Liver (tissue), 9 donors: ENCODE measurements around the gene LITAFD. TPM values are rescaled to one million over a fixed set of nuclear protein-coding genes. Genes with fewer than 3 reads are reported as not detected.

Source experiments
- DNase-seq: peaks from one replicate; pipeline ENCODE4 v3.0.0-alpha.2; 2017; ENCODE audit warnings: low spot score
- H3K27ac ChIP-seq, 2 donors: one replicate each; pipeline ENCODE4 v1.7.0; 2013; ENCODE audit warnings: inconsistent platforms in 2 of 2, low read length in 2 of 2, control low read depth in 1 of 2, low read depth in 1 of 2, mild to moderate bottlenecking in 1 of 2
- H3K27me3 ChIP-seq, 4 donors: one replicate each; pipeline versions ENCODE4 v1.6.1 to v1.7.0; 2013; ENCODE audit warnings: low read length in 3 of 4, inconsistent platforms in 1 of 4, mild to moderate bottlenecking in 1 of 4, moderate library complexity in 1 of 4; ENCODE audit not compliant: control insufficient read depth in 4 of 4, insufficient read depth in 4 of 4
- H3K36me3 ChIP-seq, 4 donors: one replicate each; pipeline versions ENCODE4 v1.6.1 to v1.7.0; 2013; ENCODE audit warnings: low read length in 3 of 4, mild to moderate bottlenecking in 3 of 4, low read depth in 1 of 4, moderate library complexity in 1 of 4; ENCODE audit not compliant: control insufficient read depth in 4 of 4, insufficient read depth in 3 of 4
- H3K4me1 ChIP-seq, 4 donors: one replicate each; pipeline versions ENCODE4 v1.6.1 to v1.7.0; 2013; ENCODE audit warnings: low read length in 3 of 4, mild to moderate bottlenecking in 3 of 4, moderate library complexity in 1 of 4; ENCODE audit not compliant: control insufficient read depth in 4 of 4, insufficient read depth in 4 of 4
- H3K4me3 ChIP-seq, 3 donors: one replicate each; pipeline versions ENCODE4 v1.6.1 to v1.7.0; 2013; ENCODE audit warnings: low read length in 3 of 3, control low read depth in 1 of 3, low read depth in 1 of 3, mild to moderate bottlenecking in 1 of 3
- H3K9ac ChIP-seq, 2 donors: one replicate each; pipeline ENCODE4 v1.7.0; 2013; ENCODE audit warnings: low read length in 2 of 2, mild to moderate bottlenecking in 2 of 2, moderate library complexity in 2 of 2, control low read depth in 1 of 2, low read depth in 1 of 2
- H3K9me3 ChIP-seq, 4 donors: one replicate each; pipeline versions ENCODE4 v1.6.1 to v1.7.0; 2013; ENCODE audit warnings: low read length in 3 of 4; ENCODE audit not compliant: control insufficient read depth in 4 of 4
- CTCF ChIP-seq: fragments of 150-350 bp; IDR thresholded peaks from 2 replicates; pipeline ENCODE4 v1.5.1; 2017; ENCODE audit warnings: improper control_type of control experiment, low read depth, low read length; ENCODE audit not compliant: missing input control
- EGR1 ChIP-seq, 2 donors: IDR thresholded peaks; 2 replicates each; pipeline ENCODE4 v1.6.1; 2016 to 2018; ENCODE audit warnings: antibody characterized with exemption in 2 of 2, low read depth in 2 of 2
- FOXA1 ChIP-seq: IDR thresholded peaks from 2 replicates; pipeline ENCODE4 v1.6.1; 2016; ENCODE audit warnings: antibody characterized with exemption
- FOXA2 ChIP-seq: IDR thresholded peaks from 2 replicates; pipeline ENCODE4 v1.6.1; 2016; ENCODE audit warnings: antibody characterized with exemption
- GABPA ChIP-seq, 2 donors: IDR thresholded peaks in 1 of 2; conservative IDR thresholded peaks in 1 of 2; 2 replicates each; pipeline ENCODE4 v1.6.1; 2016; ENCODE audit warnings: antibody characterized with exemption in 2 of 2, mild to moderate bottlenecking in 1 of 2, moderate library complexity in 1 of 2
- HNF4A ChIP-seq, 2 donors: conservative IDR thresholded peaks; 2 replicates each; pipeline ENCODE4 v1.6.1; 2016; ENCODE audit warnings: antibody characterized with exemption in 2 of 2, mild to moderate bottlenecking in 2 of 2
- MAX ChIP-seq: IDR thresholded peaks from 2 replicates; pipeline ENCODE4 v1.6.1; 2016; ENCODE audit warnings: antibody characterized with exemption
- NR2F2 ChIP-seq: IDR thresholded peaks from 2 replicates; pipeline ENCODE4 v1.6.1; 2016; ENCODE audit warnings: antibody characterized with exemption
- RAD21 ChIP-seq, 2 donors: IDR thresholded peaks; 2 replicates each; pipeline ENCODE4 v1.6.1; 2016; ENCODE audit warnings: antibody characterized with exemption in 2 of 2, mild to moderate bottlenecking in 2 of 2
- SP1 ChIP-seq: IDR thresholded peaks from 2 replicates; pipeline ENCODE4 v1.6.1; 2018; ENCODE audit warnings: antibody characterized with exemption, mild to moderate bottlenecking
- WGBS: extraction: QIAGEN DNeasy Blood & Tissue Kit; methylation state at CpG from one replicate; pipeline ENCODE4 v1.1.7; 2013; 5-methylcytosine and 5-hydroxymethylcytosine counted together
- polyA plus RNA-seq, 2 donors: library from polyadenylated mRNA; stranded (reverse) in 1 of 2; unstranded in 1 of 2; fragments of 200-250 nt in 1 of 2; fragments of >200 nt in 1 of 2; fragmentation: Nextera tagmentation in 1 of 2; extraction: Ambion mirVana in 1 of 2; gene quantifications; one replicate each; pipeline versions ENCODE4 v1.2.1 to v1.2.3, GENCODE V29; 2013 to 2015
- total RNA-seq, 2 donors: library from RNA; depleted of rRNA; stranded (reverse); fragments of >200 nt; gene quantifications; one replicate each; pipeline ENCODE4 v1.2.3, GENCODE V29; 2014
- TF ChIP-seq, protein P1 (sequence below): IDR thresholded peaks from 2 replicates; pipeline ENCODE4 v1.6.1; 2016; ENCODE audit warnings: antibody characterized with exemption
- TF ChIP-seq, protein P2 (sequence below): IDR thresholded peaks from 2 replicates; pipeline ENCODE4 v1.6.1; 2016; ENCODE audit warnings: antibody characterized with exemption
- donor health status: healthy.
- donor health status: healthy.
- donor health status: healthy.
- donor health status: healthy.
- donor health status: healthy.

Gene LITAFD
- total and polyA plus RNA-seq, 4 donors, result not detected

DNA sequence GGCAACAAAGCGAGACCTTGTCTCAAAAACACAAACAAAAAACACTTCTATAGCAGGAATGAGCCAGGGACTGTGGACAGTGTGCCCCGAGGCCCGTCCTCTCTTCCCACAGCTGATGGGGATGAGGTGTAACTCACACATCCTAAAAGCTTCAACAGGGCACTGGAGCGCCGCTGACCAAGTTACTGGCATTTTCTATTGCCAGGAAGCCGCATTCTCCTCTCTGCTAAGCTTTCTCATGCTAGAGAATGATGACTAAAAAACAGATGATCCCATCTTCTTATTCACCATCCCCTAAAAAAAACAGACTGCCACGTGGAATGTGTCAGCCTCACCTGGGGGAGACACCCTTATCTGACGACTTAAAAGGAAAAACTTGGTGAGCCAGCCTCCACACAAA lies 29.6 kb upstream of the LITAFD start (continued):
- no peak for TF ChIP-seq EGR1 (IDR thresholded peaks at IDR 0.05; ENCODE audit: low read depth in 2 of 2)

DNA sequence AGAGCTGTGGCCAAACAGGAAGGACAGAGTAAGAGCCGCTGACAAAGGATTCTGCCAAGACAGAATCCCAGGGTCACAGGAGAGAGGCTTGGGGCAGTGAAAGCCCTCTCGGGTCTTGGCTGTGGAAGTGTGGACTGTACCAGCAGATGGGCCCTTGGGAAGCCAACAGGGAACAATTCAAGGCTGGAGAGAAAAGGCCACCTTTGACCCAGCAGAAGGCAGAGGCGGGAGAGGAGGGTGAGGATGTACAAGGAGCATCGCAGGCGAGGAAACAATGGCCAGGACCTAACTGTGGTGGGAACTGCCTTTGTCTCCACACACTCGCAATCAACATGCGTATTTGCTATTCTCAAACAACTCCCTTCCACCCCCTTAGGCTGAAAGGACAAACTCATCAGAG lies 29.0 kb upstream of the LITAFD start:
- Histone ChIP-seq H3K27me3 (no peaks in the 10 kb centered on the region), H3K4me3 (no peak overlapping the region), H3K9me3 (no peaks in the 10 kb centered on the region), H3K4me1 (peaks cover 14 to 25% (median 20%) of the 10 kb centered on the region in 4 donors), H3K27ac (peak overlapping the region; percentile 5 to 91), H3K36me3 (peaks cover 13 to 40% (median 23%) of the 10 kb centered on the region in 4 donors), H3K9ac (no peak overlapping the region)
- DNase-seq, result no peak
- no peak for TF ChIP-seq EGR1 (IDR thresholded peaks at IDR 0.05; ENCODE audit: low read depth in 2 of 2)
- TF ChIP-seq FOXA2, result no peak
- TF ChIP-seq NR2F2, result peak; percentile 81
- 81% methylated on average over 7 of the region's 7 CpGs for WGBS

- Histone ChIP-seq H3K27ac (peak overlapping the region; percentile 5 to 32), H3K27me3 (no peaks in the 10 kb centered on the region), H3K9me3 (no peaks in the 10 kb centered on the region), H3K9ac (no peak overlapping the region), H3K4me1 (peaks cover 14 to 25% (median 20%) of the 10 kb centered on the region in 4 donors), H3K4me3 (no peak overlapping the region), H3K36me3 (peaks cover 10 to 41% (median 25%) of the 10 kb centered on the region in 4 donors)
- whole genome bisulfite sequencing, result 89% methylated on average over 7 of the region's 7 CpGs
- TF ChIP-seq, protein P1, sequence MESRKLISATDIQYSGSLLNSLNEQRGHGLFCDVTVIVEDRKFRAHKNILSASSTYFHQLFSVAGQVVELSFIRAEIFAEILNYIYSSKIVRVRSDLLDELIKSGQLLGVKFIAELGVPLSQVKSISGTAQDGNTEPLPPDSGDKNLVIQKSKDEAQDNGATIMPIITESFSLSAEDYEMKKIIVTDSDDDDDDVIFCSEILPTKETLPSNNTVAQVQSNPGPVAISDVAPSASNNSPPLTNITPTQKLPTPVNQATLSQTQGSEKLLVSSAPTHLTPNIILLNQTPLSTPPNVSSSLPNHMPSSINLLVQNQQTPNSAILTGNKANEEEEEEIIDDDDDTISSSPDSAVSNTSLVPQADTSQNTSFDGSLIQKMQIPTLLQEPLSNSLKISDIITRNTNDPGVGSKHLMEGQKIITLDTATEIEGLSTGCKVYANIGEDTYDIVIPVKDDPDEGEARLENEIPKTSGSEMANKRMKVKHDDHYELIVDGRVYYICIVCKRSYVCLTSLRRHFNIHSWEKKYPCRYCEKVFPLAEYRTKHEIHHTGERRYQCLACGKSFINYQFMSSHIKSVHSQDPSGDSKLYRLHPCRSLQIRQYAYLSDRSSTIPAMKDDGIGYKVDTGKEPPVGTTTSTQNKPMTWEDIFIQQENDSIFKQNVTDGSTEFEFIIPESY, result no peak
- TF ChIP-seq GABPA (IDR thresholded peaks at IDR 0.05 in 1 of 2, conservative IDR thresholded peaks at IDR 0.05 in 1 of 2), result no peak
- TF ChIP-seq, protein P2, sequence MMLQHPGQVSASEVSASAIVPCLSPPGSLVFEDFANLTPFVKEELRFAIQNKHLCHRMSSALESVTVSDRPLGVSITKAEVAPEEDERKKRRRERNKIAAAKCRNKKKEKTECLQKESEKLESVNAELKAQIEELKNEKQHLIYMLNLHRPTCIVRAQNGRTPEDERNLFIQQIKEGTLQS, result no peak
- no peak for TF ChIP-seq HNF4A (conservative IDR thresholded peaks at IDR 0.05)
- no peak for DNase-seq
Measured at GRCh38 chr16:8853611-8854010, 28.5 kb upstream of the LITAFD start.

GRCh38 chr16:8854298-8854948 lies 27.7 kb upstream of the LITAFD start:
- TF ChIP-seq HNF4A (conservative IDR thresholded peaks at IDR 0.05), result no peak
- TF ChIP-seq, protein P1, result no peak
- TF ChIP-seq MAX, result no peak
- TF ChIP-seq FOXA2, result no peak
- TF ChIP-seq CTCF, result no peak
- no peak for TF ChIP-seq SP1
- TF ChIP-seq, protein P2, result no peak
- TF ChIP-seq FOXA1, result no peak
- TF ChIP-seq NR2F2, result no peak
- TF ChIP-seq GABPA (IDR thresholded peaks at IDR 0.05 in 1 of 2, conservative IDR thresholded peaks at IDR 0.05 in 1 of 2), result no peak
- no peak for TF ChIP-seq RAD21 (IDR thresholded peaks at IDR 0.05)
- peaks cover 10 to 39% (median 21%) of the 10 kb centered on the region in 4 donors for H3K36me3 ChIP-seq
- no peak overlapping the region for H3K9ac ChIP-seq
- 94% methylated on average over 9 of the region's 9 CpGs for WGBS
- H3K9me3 ChIP-seq, result no peaks in the 10 kb centered on the region
- no peak for DNase-seq
- H3K27me3 ChIP-seq, result no peaks in the 10 kb centered on the region
- peaks cover 14 to 29% (median 20%) of the 10 kb centered on the region in 4 donors for H3K4me1 ChIP-seq
- no peak overlapping the region for H3K27ac ChIP-seq
- H3K4me3 ChIP-seq, result no peak overlapping the region
